ENCODE measurements around the gene ZNF681.
"Not testable (repeated sequence)": the region's sequence is repeated elsewhere in the genome, so short reads cannot be mapped to it uniquely, and the experiment has no call there.

Gene ZNF681

GRCh38 chr19:23785982-23786381, 27.3 kb upstream of the ZNF681 start:
- no peak overlapping the region for H3K4me3 ChIP-seq (ENCODE audit: low read depth, low read length)
- no peak for DNase-seq (ENCODE audit: low read depth)
- TF ChIP-seq, protein P1, sequence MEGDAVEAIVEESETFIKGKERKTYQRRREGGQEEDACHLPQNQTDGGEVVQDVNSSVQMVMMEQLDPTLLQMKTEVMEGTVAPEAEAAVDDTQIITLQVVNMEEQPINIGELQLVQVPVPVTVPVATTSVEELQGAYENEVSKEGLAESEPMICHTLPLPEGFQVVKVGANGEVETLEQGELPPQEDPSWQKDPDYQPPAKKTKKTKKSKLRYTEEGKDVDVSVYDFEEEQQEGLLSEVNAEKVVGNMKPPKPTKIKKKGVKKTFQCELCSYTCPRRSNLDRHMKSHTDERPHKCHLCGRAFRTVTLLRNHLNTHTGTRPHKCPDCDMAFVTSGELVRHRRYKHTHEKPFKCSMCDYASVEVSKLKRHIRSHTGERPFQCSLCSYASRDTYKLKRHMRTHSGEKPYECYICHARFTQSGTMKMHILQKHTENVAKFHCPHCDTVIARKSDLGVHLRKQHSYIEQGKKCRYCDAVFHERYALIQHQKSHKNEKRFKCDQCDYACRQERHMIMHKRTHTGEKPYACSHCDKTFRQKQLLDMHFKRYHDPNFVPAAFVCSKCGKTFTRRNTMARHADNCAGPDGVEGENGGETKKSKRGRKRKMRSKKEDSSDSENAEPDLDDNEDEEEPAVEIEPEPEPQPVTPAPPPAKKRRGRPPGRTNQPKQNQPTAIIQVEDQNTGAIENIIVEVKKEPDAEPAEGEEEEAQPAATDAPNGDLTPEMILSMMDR (IDR thresholded peaks at IDR 0.05; ENCODE audit: insufficient read depth, low read depth, low read length, missing control alignments), result no peak

- H3K4me3 ChIP-seq (ENCODE audit: low read depth, low read length), result no peak overlapping the region
- DNase-seq (ENCODE audit: low read depth), result no peak
- TF ChIP-seq, protein P1 (IDR thresholded peaks at IDR 0.05; ENCODE audit: insufficient read depth, low read depth, low read length, missing control alignments), result no peak
Observed at GRCh38 chr19:23784274-23784673, 25.6 kb upstream of the ZNF681 start.

DNA sequence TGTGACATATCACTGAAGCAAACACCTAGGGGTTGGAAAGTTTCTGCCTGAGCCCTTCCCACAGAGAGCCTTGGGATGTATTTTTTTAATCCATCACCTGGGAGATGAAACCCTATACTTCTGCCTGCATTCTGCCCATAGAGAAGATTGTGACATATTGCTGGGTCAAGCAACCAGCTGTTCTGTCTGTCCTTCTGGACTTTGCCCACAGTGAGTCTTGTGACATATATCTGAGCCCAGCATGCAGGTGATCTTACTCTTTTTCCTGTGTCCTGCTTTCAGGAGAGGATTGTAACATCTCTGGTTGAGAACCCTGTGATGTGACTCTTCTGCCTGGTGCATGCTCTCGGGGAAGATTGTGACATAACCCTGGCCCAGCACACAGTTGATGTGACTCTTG, 24.9 kb upstream of the ZNF681 start:
- TF ChIP-seq, protein P1 (IDR thresholded peaks at IDR 0.05; ENCODE audit: insufficient read depth, low read depth, low read length, missing control alignments), result no peak
- no peak overlapping the region for H3K4me3 ChIP-seq (ENCODE audit: low read depth, low read length)
- no peak for DNase-seq (ENCODE audit: low read depth)

GRCh38 chr19:23779645-23780044, 21.0 kb upstream of the ZNF681 start:
- TF ChIP-seq, protein P1 (IDR thresholded peaks at IDR 0.05; ENCODE audit: insufficient read depth, low read depth, low read length, missing control alignments), result no peak
- DNase-seq (ENCODE audit: low read depth), result no peak

DNA sequence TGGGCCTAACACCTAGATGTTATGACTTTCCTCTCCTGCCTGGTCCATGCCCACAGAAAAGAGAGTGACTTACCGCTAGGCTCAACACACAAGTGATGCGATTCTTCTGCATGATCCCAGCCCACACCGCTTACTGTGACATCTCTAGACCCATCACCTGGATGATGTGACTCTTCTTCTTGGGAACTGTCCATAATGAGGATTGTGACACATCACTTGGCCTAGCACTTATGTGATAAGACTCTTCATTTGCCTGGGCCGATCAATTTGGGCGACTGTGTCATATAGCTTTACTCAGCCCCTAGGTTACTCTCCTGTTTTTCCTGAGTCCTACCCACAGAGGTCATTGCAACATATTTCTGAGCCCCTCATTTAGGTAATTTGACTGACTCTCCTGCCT, 19.9 kb upstream of the ZNF681 start:
- no peak overlapping the region for H3K4me3 ChIP-seq (ENCODE audit: low read depth, low read length)
- no peak for DNase-seq (ENCODE audit: low read depth)
- TF ChIP-seq, protein P1 (IDR thresholded peaks at IDR 0.05; ENCODE audit: insufficient read depth, low read depth, low read length, missing control alignments), result no peak

More at GRCh38 chr19:23779645-23780044, 21.0 kb upstream of the ZNF681 start:
- no peak overlapping the region for H3K4me3 ChIP-seq (ENCODE audit: low read depth, low read length)

- not testable (repeated sequence) for DNase-seq (ENCODE audit: low read depth); H3K4me3 ChIP-seq (ENCODE audit: low read depth, low read length)
Observed at GRCh38 chr19:23778036-23778435, 19.3 kb upstream of the ZNF681 start.

GRCh38 chr19:23777216-23777615, 18.5 kb upstream of the ZNF681 start:
- no peak overlapping the region for H3K4me3 ChIP-seq (ENCODE audit: low read depth, low read length)

More at GRCh38 chr19:23777216-23777615, 18.5 kb upstream of the ZNF681 start:
- DNase-seq (ENCODE audit: low read depth), result no peak
- TF ChIP-seq, protein P1 (IDR thresholded peaks at IDR 0.05; ENCODE audit: insufficient read depth, low read depth, low read length, missing control alignments), result no peak
